HCT116 (cell line): ENCODE data around the gene CDC42BPB. TPM values are rescaled to one million over a fixed set of nuclear protein-coding genes. Genes with fewer than 3 reads are reported as not detected.

Experiments used
- ATAC-seq: fragments of 200-7000 bp; cut with Tn5 transposase; 2 replicates; pipeline ENCODE4 v1.9.1; 2020; ENCODE audit warnings: mild to moderate bottlenecking, moderate library complexity
- BruUV-seq: library from RNA; stranded (reverse); fragments of 400-500 nt; replicated peaks from 2 replicates; lab custom pipeline; 2021; lab: Mats Ljungman, UMichigan
- CTCF ChIA-PET: fragments of 300-600 bp; sonication (Branson Sonifier 250); formaldehyde crosslinking; loops from one replicate; lab custom pipeline; 2021; ENCODE audit warnings: antibody characterized with exemption; lab: Charles Lee
- POLR2A ChIA-PET: fragments of 300-600, 350-600 bp; sonication (Branson Sonifier 250); formaldehyde crosslinking; loops from one replicate; lab custom pipeline; 2021; ENCODE audit warnings: antibody characterized with exemption; lab: Charles Lee
- RAD21 ChIA-PET, 2 experiments: fragments of 300-600 bp; sonication (Branson Sonifier 250); formaldehyde crosslinking; loops; one replicate each; lab custom pipeline; 2023; ENCODE audit warnings: low total read pairs in 2 of 2; ENCODE audit not compliant: uncharacterized antibody in 2 of 2, unreplicated experiment in 2 of 2, low non-redundant PET in 1 of 2; lab: Charles Lee
- DNase-seq: peaks from one replicate; pipeline ENCODE4 v3.0.0-alpha.2; 2010; ENCODE audit warnings: low read depth, low spot score
- H2AFZ ChIP-seq: fragments of 200-600 bp; shearing (Covaris generic), sonication (generic); 2 replicates; pipeline ENCODE4 v1.6.1; 2017; ENCODE audit warnings: low read depth, mixed run types, mixed read lengths, antibody characterized with exemption, low read length; ENCODE audit not compliant: poor library complexity, severe bottlenecking
- H3K27ac ChIP-seq: 2 replicates; pipeline ENCODE4 v1.5.1; 2012; ENCODE audit warnings: low read depth, low read length
- H3K27me3 ChIP-seq: fragments of 200-600 bp; sonication (generic); 2 replicates; pipeline ENCODE4 v1.6.1; 2016; ENCODE audit warnings: mixed run types, low read length, mixed read lengths; ENCODE audit not compliant: insufficient read depth
- H3K36me3 ChIP-seq, 2 experiments: fragments of 200-500 bp in 1 of 2; fragments of 200-600 bp in 1 of 2; sonication (Bioruptor generic) in 1 of 2; sonication (generic) in 1 of 2; 2 replicates each; pipeline versions ENCODE4 v1.5.1 to v1.6.1; 2014 to 2016; ENCODE audit warnings: low read length in 2 of 2, inconsistent platforms in 1 of 2, mixed read lengths in 1 of 2, mixed run types in 1 of 2; ENCODE audit not compliant: insufficient read depth in 2 of 2, control insufficient read depth in 1 of 2
- H3K4me1 ChIP-seq, 2 experiments: fragments of 200-600 bp in 1 of 2; sonication (generic) in 1 of 2; 2 replicates each; pipeline versions ENCODE4 v1.5.1 to v1.6.1; 2012 to 2017; ENCODE audit warnings: low read length in 2 of 2, inconsistent platforms in 1 of 2, mild to moderate bottlenecking in 1 of 2, mixed read lengths in 1 of 2, mixed run types in 1 of 2, moderate library complexity in 1 of 2; ENCODE audit not compliant: insufficient read depth in 2 of 2, control insufficient read depth in 1 of 2
- H3K4me2 ChIP-seq: fragments of 200-600 bp; sonication (generic); 2 replicates; pipeline ENCODE4 v1.6.1; 2017; ENCODE audit warnings: mixed run types, low read length, mixed read lengths
- H3K4me3 ChIP-seq, 2 experiments: fragments of 200-600 bp in 1 of 2; sonication (generic) in 1 of 2; replicated peaks in 1 of 2; 2 replicates each; pipeline ENCODE4 v1.5.1; 2011 to 2016; ENCODE audit warnings: low read length in 2 of 2, control low read depth in 1 of 2, low read depth in 1 of 2, mild to moderate bottlenecking in 1 of 2, mixed read lengths in 1 of 2, mixed run types in 1 of 2
- H3K79me2 ChIP-seq: fragments of 200-600 bp; sonication (generic); 2 replicates; pipeline ENCODE4 v1.6.1; 2017; ENCODE audit warnings: mild to moderate bottlenecking, mixed run types, low read length, moderate library complexity, mixed read lengths; ENCODE audit not compliant: insufficient read depth
- H3K9ac ChIP-seq: fragments of 200-600 bp; sonication (generic); 2 replicates; pipeline ENCODE4 v1.6.1; 2016; ENCODE audit warnings: low read length, mixed read lengths
- H3K9me2 ChIP-seq: fragments of 200-600 bp; sonication (generic), shearing (Covaris generic); 2 replicates; pipeline ENCODE4 v1.6.1; 2017; ENCODE audit warnings: mixed run types, mild to moderate bottlenecking, moderate library complexity; ENCODE audit not compliant: insufficient read depth
- H3K9me3 ChIP-seq, 2 experiments: fragments of 200-500 bp in 1 of 2; fragments of 200-600 bp in 1 of 2; sonication (Bioruptor generic) in 1 of 2; sonication (generic) in 1 of 2; 2 replicates each; pipeline ENCODE4 v1.6.1; 2014 to 2017; ENCODE audit warnings: low read length in 2 of 2, mixed read lengths in 2 of 2, inconsistent platforms in 1 of 2, low read depth in 1 of 2, mild to moderate bottlenecking in 1 of 2, mixed run types in 1 of 2, moderate library complexity in 1 of 2; ENCODE audit not compliant: control insufficient read depth in 1 of 2, insufficient read depth in 1 of 2
- H4K20me1 ChIP-seq: fragments of 200-600 bp; sonication (generic), shearing (Covaris generic); 2 replicates; pipeline ENCODE4 v1.6.1; 2017; ENCODE audit warnings: mixed run types, mild to moderate bottlenecking, moderate library complexity; ENCODE audit not compliant: insufficient read depth
- ATF3 ChIP-seq: IDR thresholded peaks from 2 replicates; pipeline ENCODE4 v1.6.1; 2012
- CEBPB ChIP-seq: IDR thresholded peaks from 2 replicates; pipeline ENCODE4 v1.6.1; 2012; ENCODE audit warnings: low read depth
- EGR1 ChIP-seq: IDR thresholded peaks from 2 replicates; pipeline ENCODE4 v1.6.1; 2012; ENCODE audit warnings: low read depth
- ELF1 ChIP-seq: IDR thresholded peaks from 2 replicates; pipeline ENCODE4 v1.6.1; 2012; ENCODE audit warnings: low read depth, borderline replicate concordance
- EZH2 ChIP-seq: fragments of 200-600 bp; sonication (generic); IDR thresholded peaks from 2 replicates; pipeline ENCODE4 v1.6.1; 2017; ENCODE audit warnings: antibody characterized with exemption, mixed run types
- EZH2phosphoT487 ChIP-seq: fragments of 200-600 bp; IDR thresholded peaks from 2 replicates; pipeline ENCODE4 v1.6.1; 2018; ENCODE audit warnings: antibody characterized with exemption, borderline replicate concordance
- FOSL1 ChIP-seq: IDR thresholded peaks from 2 replicates; pipeline ENCODE4 v1.6.1; 2012; ENCODE audit warnings: low read depth
- JUND ChIP-seq: IDR thresholded peaks from 2 replicates; pipeline ENCODE4 v1.6.1; 2012
- MAX ChIP-seq: IDR thresholded peaks from 2 replicates; pipeline ENCODE4 v1.6.1; 2012
- POLR2A ChIP-seq: IDR thresholded peaks from 2 replicates; pipeline ENCODE4 v1.7.0; 2011; ENCODE audit warnings: borderline replicate concordance; ENCODE audit not compliant: insufficient read depth, insufficient read length; ENCODE audit errors: extremely low read depth
- POLR2AphosphoS5 ChIP-seq: IDR thresholded peaks from 2 replicates; pipeline ENCODE4 v1.6.1; 2011; ENCODE audit warnings: mild to moderate bottlenecking, low read depth, low read length, moderate library complexity
- RAD21 ChIP-seq: IDR thresholded peaks from 2 replicates; pipeline ENCODE4 v1.6.1; 2012; ENCODE audit warnings: low read depth, mild to moderate bottlenecking
- REST ChIP-seq: IDR thresholded peaks from 2 replicates; pipeline ENCODE4 v1.6.1; 2012; ENCODE audit warnings: low read depth
- SIN3A ChIP-seq: IDR thresholded peaks from 2 replicates; pipeline ENCODE4 v1.6.1; 2012; ENCODE audit warnings: low read depth
- SP1 ChIP-seq: IDR thresholded peaks from 2 replicates; pipeline ENCODE4 v1.6.1; 2012; ENCODE audit warnings: low read depth
- SRF ChIP-seq: IDR thresholded peaks from 2 replicates; pipeline ENCODE4 v1.6.1; 2012; ENCODE audit warnings: low read depth
- TCF7L2 ChIP-seq: IDR thresholded peaks from 2 replicates; pipeline ENCODE4 v1.7.0; 2011; ENCODE audit warnings: borderline replicate concordance, inconsistent platforms; ENCODE audit not compliant: insufficient read depth, insufficient read length; ENCODE audit errors: extremely low read depth
- ZNF274 ChIP-seq: fragments of 200-500 bp; sonication (Bioruptor generic); IDR thresholded peaks from 2 replicates; pipeline ENCODE4 v1.6.1; 2014; ENCODE audit warnings: mild to moderate bottlenecking, low read depth, low read length, inconsistent platforms
- intact Hi-C: fragments of 100-400 bp; cut with micrococcal nuclease; formaldehyde crosslinking; loops from 2 replicates; pipeline ENCODE4 v1.10.0; 2022
- total RNA-seq: library from RNA; stranded (reverse); gene quantifications from one replicate; pipeline ENCODE4 v1.2.1, GENCODE V29; 2021; ENCODE audit not compliant: unreplicated experiment

Gene CDC42BPB
- total RNA-seq, 1 experiment from 2014 or later = 85.6 TPM

GRCh38 chr14:103008768-103009357 lies 48.5 kb downstream of the CDC42BPB start:
- Histone ChIP-seq H3K79me2 (peaks cover 44% of the 10 kb centered on the region), H3K4me1 (peaks cover 29 to 47% of the 10 kb centered on the region in 2 experiments), H3K9me3 (no peaks in the 10 kb centered on the region), H3K27me3 (no peaks in the 10 kb centered on the region), H3K36me3 (peaks cover 2 to 11% of the 10 kb centered on the region in 2 experiments; a peak in 3 of 4 replicates), H3K9ac (no peak overlapping the region), H3K9me2 (no peaks in the 10 kb centered on the region), H4K20me1 (no peaks in the 10 kb centered on the region), H3K4me2 (no peak overlapping the region), H3K4me3 (no peak overlapping the region), H2AFZ (no peak overlapping the region), H3K27ac (no peak overlapping the region)
- RAD21 ChIA-PET = no interaction called here
- BruUV-seq = no TSS peak
- POLR2A ChIA-PET = no interaction called here
- TF ChIP-seq MAX (no peak), JUND (no peak), RAD21 (no peak), ELF1 (no peak), ATF3 (no peak), SRF (no peak), TCF7L2 (no peak), CEBPB (no peak), FOSL1 (no peak), EZH2phosphoT487 (no peak), POLR2A (no peak), POLR2AphosphoS5 (no peak), EZH2 (no peak), SP1 (no peak), SIN3A (no peak), ZNF274 (no peak), EGR1 (no peak), REST (no peak)
- intact Hi-C loops = no loop called here
- ATAC-seq = no peak
- CTCF ChIA-PET = no interaction called here
- no peak for DNase-seq
